ENCODE results near the gene DNAH6.

DNAH6 gene

DNA sequence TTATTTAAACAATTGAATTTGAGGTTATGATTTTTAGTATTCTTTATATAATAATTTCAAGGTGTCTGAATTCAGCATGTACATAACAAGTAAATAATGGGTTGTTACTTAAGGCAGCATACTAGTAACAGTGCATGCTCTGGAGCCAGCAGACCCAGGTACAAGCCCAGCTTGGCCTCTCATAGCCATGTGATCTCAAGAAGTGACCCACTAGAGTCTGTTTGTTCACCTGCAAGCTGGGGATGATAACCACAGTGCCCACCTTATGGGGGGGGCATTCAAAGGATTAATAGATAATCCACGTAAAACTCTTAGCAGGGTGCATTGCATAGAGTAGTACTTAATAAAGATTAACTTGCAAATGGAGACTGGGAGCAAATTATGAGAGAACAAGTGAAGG lies 201.0 kb downstream of the DNAH6 start:
- TF ChIP-seq, protein P1, sequence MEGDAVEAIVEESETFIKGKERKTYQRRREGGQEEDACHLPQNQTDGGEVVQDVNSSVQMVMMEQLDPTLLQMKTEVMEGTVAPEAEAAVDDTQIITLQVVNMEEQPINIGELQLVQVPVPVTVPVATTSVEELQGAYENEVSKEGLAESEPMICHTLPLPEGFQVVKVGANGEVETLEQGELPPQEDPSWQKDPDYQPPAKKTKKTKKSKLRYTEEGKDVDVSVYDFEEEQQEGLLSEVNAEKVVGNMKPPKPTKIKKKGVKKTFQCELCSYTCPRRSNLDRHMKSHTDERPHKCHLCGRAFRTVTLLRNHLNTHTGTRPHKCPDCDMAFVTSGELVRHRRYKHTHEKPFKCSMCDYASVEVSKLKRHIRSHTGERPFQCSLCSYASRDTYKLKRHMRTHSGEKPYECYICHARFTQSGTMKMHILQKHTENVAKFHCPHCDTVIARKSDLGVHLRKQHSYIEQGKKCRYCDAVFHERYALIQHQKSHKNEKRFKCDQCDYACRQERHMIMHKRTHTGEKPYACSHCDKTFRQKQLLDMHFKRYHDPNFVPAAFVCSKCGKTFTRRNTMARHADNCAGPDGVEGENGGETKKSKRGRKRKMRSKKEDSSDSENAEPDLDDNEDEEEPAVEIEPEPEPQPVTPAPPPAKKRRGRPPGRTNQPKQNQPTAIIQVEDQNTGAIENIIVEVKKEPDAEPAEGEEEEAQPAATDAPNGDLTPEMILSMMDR (conservative IDR thresholded peaks at IDR 0.05; ENCODE audit: low read length), result no peak
- H3K4me3 ChIP-seq (ENCODE audit: low read length), result no peak overlapping the region
- DNase-seq (ENCODE audit: low read depth), result no peak

DNA sequence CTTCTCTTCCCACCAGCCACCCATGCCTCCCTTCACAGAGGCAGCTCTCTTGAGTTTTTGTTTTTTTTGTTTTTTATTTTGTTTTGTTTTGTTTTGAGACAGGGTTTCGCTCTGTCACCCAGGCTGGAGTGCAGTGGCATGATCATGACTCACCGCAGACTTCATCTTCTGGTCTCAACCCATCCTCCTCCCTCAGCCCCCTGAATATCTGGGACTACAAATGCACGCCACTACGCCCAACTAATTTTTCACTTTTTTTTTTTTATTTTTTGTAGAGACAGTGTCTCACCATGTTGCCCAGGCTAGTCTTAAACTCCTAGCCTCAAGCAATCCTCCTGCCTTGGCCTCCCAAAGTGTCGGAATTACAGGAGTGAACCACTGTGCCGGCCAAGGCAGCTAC lies 203.1 kb downstream of the DNAH6 start:
- H3K4me3 ChIP-seq (ENCODE audit: low read length), result no peak overlapping the region
- TF ChIP-seq, protein P1 (conservative IDR thresholded peaks at IDR 0.05; ENCODE audit: low read length), result no peak
- DNase-seq (ENCODE audit: low read depth), result no peak

DNA sequence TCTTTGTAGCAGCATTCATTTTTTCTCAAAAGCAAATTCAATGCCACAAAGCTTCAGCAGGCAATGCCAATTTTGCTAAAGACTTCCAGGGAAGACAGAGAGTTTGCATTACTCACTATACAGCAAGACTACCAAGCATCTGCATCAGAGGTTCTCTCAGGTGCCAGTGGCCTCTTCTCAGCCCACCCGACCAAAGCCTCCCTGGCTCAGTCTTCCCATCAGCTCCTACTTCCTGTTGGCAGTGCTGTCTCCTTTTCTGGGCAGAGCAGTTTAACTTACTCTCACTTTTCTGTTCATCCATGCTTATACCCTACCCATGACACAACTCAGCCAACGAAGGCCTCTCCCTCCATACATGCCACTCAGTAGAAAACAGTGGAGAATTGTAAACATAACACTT lies 207.5 kb downstream of the DNAH6 start:
- H3K4me3 ChIP-seq (ENCODE audit: low read length), result no peak overlapping the region
- DNase-seq (ENCODE audit: low read depth), result no peak
- TF ChIP-seq, protein P1 (conservative IDR thresholded peaks at IDR 0.05; ENCODE audit: low read length), result no peak

DNA sequence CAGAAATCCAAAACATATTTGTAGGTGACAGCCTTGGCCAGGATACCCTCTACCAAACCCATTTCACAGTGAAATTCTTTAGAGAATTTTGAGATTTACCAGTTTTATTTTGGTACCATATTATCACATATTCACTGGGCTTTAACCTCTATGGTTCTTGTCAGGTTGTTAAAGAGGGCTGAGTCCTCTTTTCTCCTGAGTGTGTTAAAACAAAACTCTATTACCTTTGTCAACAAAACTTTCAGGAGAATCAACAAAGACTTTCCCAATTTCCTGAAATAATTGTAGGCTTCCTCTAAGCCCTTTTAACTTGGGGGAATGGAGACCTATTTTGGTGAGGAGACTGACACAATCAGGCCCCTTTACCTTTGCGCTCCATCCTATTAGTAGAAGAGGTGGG lies 209.4 kb downstream of the DNAH6 start:
- TF ChIP-seq, protein P1 (conservative IDR thresholded peaks at IDR 0.05; ENCODE audit: low read length), result no peak
- DNase-seq (ENCODE audit: low read depth), result no peak
- no peak overlapping the region for H3K4me3 ChIP-seq (ENCODE audit: low read length)

DNA sequence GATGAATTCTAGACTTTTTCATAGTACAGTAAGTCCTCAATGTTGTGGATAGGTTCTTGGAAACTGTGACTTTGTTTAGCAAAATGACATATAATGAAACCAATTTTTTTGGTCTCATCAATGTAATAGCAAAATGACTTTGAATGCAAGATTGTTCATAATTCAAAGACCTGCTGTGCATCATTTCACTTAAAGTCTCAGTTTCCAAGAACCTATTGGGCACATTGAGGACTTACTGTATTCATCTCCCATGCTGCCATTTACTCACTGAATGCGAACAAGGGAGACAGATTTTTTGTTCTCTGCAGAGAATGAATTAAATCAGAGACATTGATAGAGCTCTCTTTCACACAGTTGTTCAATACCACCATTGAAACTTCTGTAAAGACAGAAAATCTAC lies 211.0 kb downstream of the DNAH6 start:
- TF ChIP-seq, protein P1 (conservative IDR thresholded peaks at IDR 0.05; ENCODE audit: low read length), result no peak
- H3K4me3 ChIP-seq (ENCODE audit: low read length), result no peak overlapping the region
- no peak for DNase-seq (ENCODE audit: low read depth)

DNA sequence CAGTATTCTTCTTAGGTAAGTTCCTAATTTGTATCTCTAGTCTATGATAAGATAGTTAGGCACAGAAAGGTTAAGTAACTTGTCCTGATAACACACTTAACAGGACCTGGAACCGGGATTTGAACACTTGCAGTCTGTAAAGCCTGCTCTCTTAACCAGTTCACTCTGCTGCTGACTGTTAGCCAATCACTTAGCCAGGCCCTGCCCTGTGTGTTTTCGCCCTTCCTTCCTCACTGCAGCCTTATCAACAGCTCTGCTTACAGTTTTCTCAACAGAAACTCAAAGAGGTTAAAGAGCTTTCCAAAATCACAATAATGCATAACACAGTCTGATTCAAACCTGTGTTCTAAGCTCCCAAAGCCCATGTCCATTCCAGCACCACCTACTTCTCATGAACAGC lies 212.9 kb downstream of the DNAH6 start:
- no peak overlapping the region for H3K4me3 ChIP-seq (ENCODE audit: low read length)
- DNase-seq (ENCODE audit: low read depth), result no peak
- TF ChIP-seq, protein P1 (conservative IDR thresholded peaks at IDR 0.05; ENCODE audit: low read length), result no peak

DNA sequence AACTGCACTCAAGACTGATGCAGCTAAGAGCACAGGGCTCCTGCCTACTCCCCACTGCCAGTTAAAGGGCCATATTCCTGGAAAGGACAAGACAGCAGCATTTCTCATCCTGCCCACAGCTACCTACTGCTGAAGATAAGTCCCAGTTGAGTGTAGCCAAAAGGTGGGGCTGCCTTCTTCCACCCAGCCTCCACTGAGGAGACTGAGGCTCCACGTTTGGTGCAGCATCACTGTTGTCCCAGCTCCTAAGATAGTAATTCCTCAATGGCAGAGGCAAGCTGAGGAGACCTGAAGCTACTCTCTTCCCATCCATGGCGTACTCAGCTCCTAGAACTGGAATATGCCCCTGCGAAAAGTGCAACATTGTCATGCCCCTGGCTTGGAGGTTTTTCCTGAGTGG lies 214.9 kb downstream of the DNAH6 start:
- H3K4me3 ChIP-seq (ENCODE audit: low read length), result no peak overlapping the region
- TF ChIP-seq, protein P1 (conservative IDR thresholded peaks at IDR 0.05; ENCODE audit: low read length), result no peak
- no peak for DNase-seq (ENCODE audit: low read depth)
